CD14-positive monocyte (primary cell): Measurements from ENCODE around the gene RNF113B. TPM values are rescaled to one million over a fixed set of nuclear protein-coding genes. Genes with fewer than 3 reads are reported as not detected.

ENCODE experiments used
- DNase-seq, 3 donors: peaks; one replicate each; pipeline ENCODE4 v3.0.0-alpha.2; 2011 to 2022
- H2AFZ ChIP-seq: 2 replicates; pipeline ENCODE4 v1.6.0; 2012; ENCODE audit warnings: mild to moderate bottlenecking, low read depth, low read length, inconsistent platforms; ENCODE audit not compliant: insufficient read depth, poor library complexity, severe bottlenecking
- H3K27ac ChIP-seq, 2 donors: 1 replicate in 1 of 2; 2 replicates in 1 of 2; pipeline ENCODE4 v1.5.1; 2012 to 2013; ENCODE audit warnings: low read length in 2 of 2, control low read depth in 1 of 2, inconsistent platforms in 1 of 2, low read depth in 1 of 2, mild to moderate bottlenecking in 1 of 2
- H3K27me3 ChIP-seq, 2 donors: one replicate each; pipeline versions ENCODE4 v1.6.0 to v1.6.1; 2011 to 2013; ENCODE audit warnings: low read length in 2 of 2; ENCODE audit not compliant: control insufficient read depth in 2 of 2, insufficient read depth in 2 of 2
- H3K36me3 ChIP-seq, 2 donors: replicated peaks in 1 of 2; 1 replicate in 1 of 2; 2 replicates in 1 of 2; pipeline versions ENCODE4 v1.5.1 to v1.6.1; 2012 to 2013; ENCODE audit warnings: low read length in 2 of 2, control low read depth in 1 of 2, inconsistent platforms in 1 of 2, mild to moderate bottlenecking in 1 of 2; ENCODE audit not compliant: insufficient read depth in 2 of 2, control insufficient read depth in 1 of 2
- H3K4me1 ChIP-seq, 2 donors: 1 replicate in 1 of 2; 2 replicates in 1 of 2; pipeline versions ENCODE4 v1.5.1 to v1.6.1; 2012 to 2013; ENCODE audit warnings: low read length in 2 of 2, control low read depth in 1 of 2, inconsistent platforms in 1 of 2, mild to moderate bottlenecking in 1 of 2, moderate library complexity in 1 of 2; ENCODE audit not compliant: insufficient read depth in 2 of 2, control insufficient read depth in 1 of 2
- H3K4me2 ChIP-seq: replicated peaks from 2 replicates; pipeline ENCODE3; 2012; ENCODE audit warnings: low read length, moderate library complexity, mild to moderate bottlenecking; ENCODE audit not compliant: poor library complexity, severe bottlenecking; ENCODE audit errors: extremely low read depth
- H3K4me3 ChIP-seq, 3 experiments: fragments of 200-600 bp in 1 of 3; sonication (generic) in 1 of 3; replicated peaks in 1 of 3; 1 replicate in 2 of 3; 2 replicates in 1 of 3; pipeline ENCODE4 v1.5.1; 2011 to 2013; ENCODE audit warnings: low read length in 3 of 3, mild to moderate bottlenecking in 3 of 3, control low read depth in 2 of 3, low read depth in 2 of 3, inconsistent platforms in 1 of 3, moderate library complexity in 1 of 3
- H3K79me2 ChIP-seq: 2 replicates; pipeline ENCODE4 v1.6.0; 2012; ENCODE audit warnings: mild to moderate bottlenecking, control low read depth, inconsistent platforms, low read length, moderate library complexity; ENCODE audit not compliant: insufficient read depth
- H3K9ac ChIP-seq: 2 replicates; pipeline ENCODE4 v1.6.0; 2017; ENCODE audit warnings: low read length, mild to moderate bottlenecking; ENCODE audit not compliant: insufficient read depth, poor library complexity, severe bottlenecking
- H3K9me3 ChIP-seq, 2 donors: replicated peaks in 1 of 2; 1 replicate in 1 of 2; 2 replicates in 1 of 2; pipeline versions ENCODE4 v1.5.1 to v1.6.1; 2012 to 2013; ENCODE audit warnings: low read length in 2 of 2, control low read depth in 1 of 2; ENCODE audit not compliant: control insufficient read depth in 1 of 2, insufficient read depth in 1 of 2
- H4K20me1 ChIP-seq: 2 replicates; pipeline ENCODE4 v1.6.0; 2012; ENCODE audit warnings: mild to moderate bottlenecking, low read length, control low read depth, moderate library complexity; ENCODE audit not compliant: insufficient read depth
- H3K27ac Mint-ChIP-seq, 7 donors: one replicate each; pipeline ENCODE4 v1.8.0; 2020; ENCODE audit warnings: mild to moderate bottlenecking in 7 of 7, mixed read lengths in 7 of 7, moderate library complexity in 6 of 7, inconsistent platforms in 2 of 7
- H3K27me3 Mint-ChIP-seq, 3 donors: one replicate each; pipeline ENCODE4 v1.8.0; 2021 to 2022; ENCODE audit warnings: low read depth in 3 of 3, mild to moderate bottlenecking in 3 of 3, mixed read lengths in 3 of 3, moderate library complexity in 3 of 3, inconsistent platforms in 1 of 3
- H3K36me3 Mint-ChIP-seq, 2 donors: one replicate each; pipeline ENCODE4 v1.8.0; 2020; ENCODE audit warnings: mixed read lengths in 2 of 2, inconsistent platforms in 1 of 2, mild to moderate bottlenecking in 1 of 2
- H3K4me1 Mint-ChIP-seq: one replicate; pipeline ENCODE4 v1.8.0; 2020; ENCODE audit warnings: mild to moderate bottlenecking, mixed read lengths
- H3K4me3 Mint-ChIP-seq, 2 donors: one replicate each; pipeline ENCODE4 v1.8.0; 2020; ENCODE audit warnings: mild to moderate bottlenecking in 2 of 2, mixed read lengths in 2 of 2, moderate library complexity in 1 of 2
- H3K9me3 Mint-ChIP-seq, 7 donors: one replicate each; pipeline ENCODE4 v1.8.0; 2020 to 2022; ENCODE audit warnings: mixed read lengths in 7 of 7, mild to moderate bottlenecking in 6 of 7, moderate library complexity in 6 of 7, inconsistent platforms in 2 of 7
- CTCF ChIP-seq: fragments of 200-600 bp; IDR thresholded peaks from one replicate; pipeline ENCODE4 v1.8.0; 2022; ENCODE audit warnings: antibody characterized with exemption, mild to moderate bottlenecking
- WGBS: methylation state at CpG from one replicate; pipeline ENCODE4 v1.1.5; 2013; ENCODE audit warnings: missing lambda C conversion rate; ENCODE audit not compliant: insufficient coverage; 5-methylcytosine and 5-hydroxymethylcytosine counted together
- intact Hi-C, 2 donors: fragments of 100-400 bp; cut with micrococcal nuclease; formaldehyde crosslinking; loops; one replicate each; pipeline versions ENCODE4 v1.15.0 to v1.15.1; 2023
- polyA plus RNA-seq, 3 donors: library from polyadenylated mRNA; depleted of rRNA in 1 of 3; unstranded in 2 of 3; stranded (reverse) in 1 of 3; fragments of 300-500 nt in 2 of 3; fragments of >200 nt in 1 of 3; fragmentation: Illumina TruSeq in 2 of 3; gene quantifications; 1 replicate in 2 of 3; 2 replicates in 1 of 3; pipeline ENCODE4 v1.2.3, GENCODE V29; 2012 to 2021
- small RNA-seq: library from RNA; depleted of rRNA; stranded (forward); fragments of <200 nt; gene quantifications from one replicate; pipeline ENCODE3, GENCODE V24; 2012; ENCODE audit warnings: low read depth; ENCODE audit not compliant: insufficient read length

Gene RNF113B
- polyA plus RNA-seq, 3 donors = not detected

DNA sequence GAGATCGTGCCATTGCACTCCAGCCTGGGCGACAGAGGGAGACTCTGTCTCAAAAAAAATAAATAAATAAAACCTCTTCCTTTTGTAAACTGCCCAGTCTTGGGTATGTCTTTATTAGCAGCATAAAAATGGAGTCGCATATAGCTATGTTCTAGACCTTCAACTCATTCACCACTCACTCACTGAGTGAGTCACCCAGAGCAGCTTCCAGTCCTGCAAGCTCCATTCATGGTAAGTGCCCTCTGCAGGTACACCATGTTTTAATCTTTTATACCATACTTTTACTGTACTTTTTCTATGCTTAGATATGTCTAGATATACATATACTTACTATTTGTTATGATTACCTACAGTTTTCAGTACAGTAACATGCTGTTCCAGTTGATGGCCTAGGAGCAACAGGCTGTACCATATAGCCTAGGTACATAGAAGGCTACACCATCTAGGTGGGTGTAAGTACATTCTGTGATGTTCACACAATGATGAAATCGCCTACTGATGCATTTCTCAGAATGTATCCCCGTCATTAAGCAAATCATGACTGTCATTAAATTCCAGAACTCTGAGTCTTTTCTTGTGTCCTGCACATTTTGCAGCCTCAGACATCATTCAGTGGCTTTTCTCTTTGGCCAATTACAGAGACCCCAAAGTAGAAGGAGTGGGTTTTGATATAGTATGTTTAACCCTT lies 47.9 kb downstream of the RNF113B start:
- Histone ChIP-seq H3K4me3 (no peak overlapping the region), H3K4me2 (no peak overlapping the region), H3K79me2 (no peaks in the 10 kb centered on the region), H4K20me1 (no peaks in the 10 kb centered on the region), H3K9ac (no peak overlapping the region), H3K27me3 (no peaks in the 10 kb centered on the region), H3K27ac (no peak overlapping the region), H2AFZ (no peak overlapping the region), H3K4me1 (no peaks in the 10 kb centered on the region), H3K9me3 (peaks cover 16 to 18% of the 10 kb centered on the region in 2 donors), H3K36me3 (no peaks in the 10 kb centered on the region)
- no peak for DNase-seq
- H3K27ac Mint-ChIP-seq = no peak overlapping the region
- WGBS = 80% methylated on average over 1 of the region's 5 CpGs
- peaks cover 0 to 5% (median 3%) of the 10 kb centered on the region in 3 donors for H3K27me3 Mint-ChIP-seq
- no peak for TF ChIP-seq CTCF
- intact Hi-C loops = no loop called here
- no peaks in the 10 kb centered on the region for H3K36me3 Mint-ChIP-seq
- H3K4me3 Mint-ChIP-seq = no peak overlapping the region
- H3K4me1 Mint-ChIP-seq = no peaks in the 10 kb centered on the region
- H3K9me3 Mint-ChIP-seq = peaks cover 16 to 25% (median 22%) of the 10 kb centered on the region in 7 donors

Small RNAs within 50 kb of the gene (small RNA-seq; reads per million reads assigned to genes)
- not detected for gene MIR3170

Other genes with a start within 250 kb of the RNF113B start
- gene IPO5, start 223.6 kb downstream of the RNF113B start, polyA plus RNA-seq = 10 to 100 TPM; 17.5 to 21.6 (median 20.7) TPM
- gene FARP1, start 34.2 kb downstream of the RNF113B start, polyA plus RNA-seq = under 1 TPM; 0.01 to 0.16 (median 0.12) TPM